Esophagus (tissue), 2 donors: ENCODE measurements around the gene AMBRA1. TPM values are rescaled to one million over a fixed set of nuclear protein-coding genes. Genes with fewer than 3 reads are reported as not detected.
"Not testable (repeated sequence)": the region's sequence is repeated elsewhere in the genome, so short reads cannot be mapped to it uniquely, and the experiment has no call there.

Experiments
- H3K27ac ChIP-seq, 2 donors: one replicate each; pipeline ENCODE4 v1.5.1; 2013; ENCODE audit warnings: low read depth in 2 of 2, mild to moderate bottlenecking in 2 of 2, inconsistent platforms in 1 of 2, low read length in 1 of 2, moderate library complexity in 1 of 2
- H3K27me3 ChIP-seq, 2 donors: one replicate each; pipeline ENCODE4 v1.6.1; 2013; ENCODE audit warnings: low read length in 2 of 2, control low read depth in 1 of 2, mild to moderate bottlenecking in 1 of 2; ENCODE audit not compliant: insufficient read depth in 2 of 2, control insufficient read depth in 1 of 2
- H3K36me3 ChIP-seq, 2 donors: one replicate each; pipeline ENCODE4 v1.6.1; 2013; ENCODE audit warnings: low read length in 1 of 2; ENCODE audit not compliant: control insufficient read depth in 2 of 2, insufficient read depth in 2 of 2
- H3K4me1 ChIP-seq, 2 donors: one replicate each; pipeline ENCODE4 v1.6.1; 2013; ENCODE audit warnings: low read length in 1 of 2; ENCODE audit not compliant: control insufficient read depth in 2 of 2, insufficient read depth in 2 of 2
- H3K4me3 ChIP-seq, 2 donors: one replicate each; pipeline ENCODE4 v1.5.1; 2013; ENCODE audit warnings: low read length in 2 of 2, mild to moderate bottlenecking in 2 of 2, low read depth in 1 of 2, moderate library complexity in 1 of 2
- H3K9me3 ChIP-seq, 2 donors: one replicate each; pipeline ENCODE4 v1.6.1; 2013; ENCODE audit warnings: mild to moderate bottlenecking in 2 of 2, low read depth in 1 of 2, low read length in 1 of 2, moderate library complexity in 1 of 2; ENCODE audit not compliant: control insufficient read depth in 2 of 2, insufficient read depth in 1 of 2
- WGBS, 2 donors: extraction: QIAGEN DNeasy Blood & Tissue Kit; methylation state at CpG; one replicate each; pipeline ENCODE4 v1.1.7; 2013; 5-methylcytosine and 5-hydroxymethylcytosine counted together
- polyA plus RNA-seq, 2 donors: library from polyadenylated mRNA; stranded (reverse); fragments of 200-250 nt; gene quantifications; one replicate each; pipeline ENCODE4 v1.2.3, GENCODE V29; 2013
- donor health status: healthy with polysubstance abuse.
- donor health status: Bipolar disorder and iron deficiency.

Gene AMBRA1
- polyA plus RNA-seq, 2 donors: 9.0 to 11.2 TPM

- H3K27me3 ChIP-seq: no peaks in the 10 kb centered on the region
- peaks cover 0 to 6% of the 10 kb centered on the region in 2 donors for H3K4me1 ChIP-seq
- H3K9me3 ChIP-seq: no peaks in the 10 kb centered on the region
- H3K36me3 ChIP-seq: no peaks in the 10 kb centered on the region
- H3K27ac ChIP-seq: no peak overlapping the region
- 85 to 87% methylated on average over 5 of the region's 5 CpGs for WGBS, 2 donors
- H3K4me3 ChIP-seq: no peak overlapping the region
These were observed 5.7 kb downstream of the AMBRA1 start for GRCh38 chr11:46588131-46588530.

GRCh38 chr11:46583513-46583912, 10.3 kb downstream of the AMBRA1 start:
- H3K9me3 ChIP-seq, H3K4me1 ChIP-seq, H3K27me3 ChIP-seq, H3K27ac ChIP-seq, H3K4me3 ChIP-seq, H3K36me3 ChIP-seq: not testable (repeated sequence)
- 95 to 100% methylated on average over 1 of the region's 1 CpG for WGBS, 2 donors

GRCh38 chr11:46582588-46582987, 11.2 kb downstream of the AMBRA1 start:
- H3K27ac ChIP-seq: no peak overlapping the region
- no peak overlapping the region for H3K4me3 ChIP-seq
- no peaks in the 10 kb centered on the region for H3K4me1 ChIP-seq
- H3K36me3 ChIP-seq: no peaks in the 10 kb centered on the region
- WGBS, 2 donors: 88 to 91% methylated on average over 5 of the region's 5 CpGs
- no peaks in the 10 kb centered on the region for H3K27me3 ChIP-seq
- H3K9me3 ChIP-seq: no peaks in the 10 kb centered on the region

- no peaks in the 10 kb centered on the region for H3K36me3 ChIP-seq
- no peak overlapping the region for H3K4me3 ChIP-seq
- H3K27me3 ChIP-seq: no peaks in the 10 kb centered on the region
- H3K4me1 ChIP-seq: no peaks in the 10 kb centered on the region
- H3K27ac ChIP-seq: no peak overlapping the region
- WGBS, 2 donors: 97 to 100% methylated on average over 1 of the region's 1 CpG
- no peaks in the 10 kb centered on the region for H3K9me3 ChIP-seq
These were observed 16.8 kb downstream of the AMBRA1 start for GRCh38 chr11:46577058-46577457.

- Histone ChIP-seq H3K27ac (no peak overlapping the region), H3K9me3 (no peaks in the 10 kb centered on the region), H3K4me1 (no peaks in the 10 kb centered on the region), H3K36me3 (no peaks in the 10 kb centered on the region), H3K4me3 (no peak overlapping the region), H3K27me3 (no peaks in the 10 kb centered on the region)
- 15 to 29% methylated on average over 1 of the region's 1 CpG for WGBS, 2 donors
These were observed 19.2 kb downstream of the AMBRA1 start for GRCh38 chr11:46574656-46575055.

- H3K4me3 ChIP-seq: no peak overlapping the region
- H3K27ac ChIP-seq: no peak overlapping the region
- no peaks in the 10 kb centered on the region for H3K9me3 ChIP-seq
- no peaks in the 10 kb centered on the region for H3K4me1 ChIP-seq
- no peaks in the 10 kb centered on the region for H3K36me3 ChIP-seq
- WGBS, 2 donors: 34 to 43% methylated on average over 2 of the region's 2 CpGs
- no peaks in the 10 kb centered on the region for H3K27me3 ChIP-seq
These were observed 22.9 kb downstream of the AMBRA1 start for GRCh38 chr11:46570790-46571398.

- H3K27me3 ChIP-seq: no peaks in the 10 kb centered on the region
- no peaks in the 10 kb centered on the region for H3K36me3 ChIP-seq
- 61 to 75% methylated on average over 7 of the region's 7 CpGs for WGBS, 2 donors
- H3K4me3 ChIP-seq: no peak overlapping the region
- H3K9me3 ChIP-seq: no peaks in the 10 kb centered on the region
- no peaks in the 10 kb centered on the region for H3K4me1 ChIP-seq
- H3K27ac ChIP-seq: no peak overlapping the region
These were observed 28.5 kb downstream of the AMBRA1 start for GRCh38 chr11:46565232-46565840.

GRCh38 chr11:46564459-46564858, 29.4 kb downstream of the AMBRA1 start:
- H3K27me3 ChIP-seq: no peaks in the 10 kb centered on the region
- H3K27ac ChIP-seq: no peak overlapping the region
- H3K4me1 ChIP-seq: no peaks in the 10 kb centered on the region
- no peaks in the 10 kb centered on the region for H3K9me3 ChIP-seq
- no peaks in the 10 kb centered on the region for H3K36me3 ChIP-seq
- no peak overlapping the region for H3K4me3 ChIP-seq
- 57 to 69% methylated on average over 1 of the region's 1 CpG for WGBS, 2 donors

- Histone ChIP-seq H3K4me3 (no peak overlapping the region), H3K27me3 (no peaks in the 10 kb centered on the region), H3K27ac (no peak overlapping the region), H3K36me3 (no peaks in the 10 kb centered on the region), H3K9me3 (no peaks in the 10 kb centered on the region), H3K4me1 (no peaks in the 10 kb centered on the region)
- WGBS, 2 donors: 95 to 97% methylated on average over 5 of the region's 5 CpGs
These were observed 31.3 kb downstream of the AMBRA1 start for GRCh38 chr11:46562527-46562926.
